M059J (cell line): ENCODE results near the gene ZBTB6. TPM values are rescaled to one million over a fixed set of nuclear protein-coding genes. Genes with fewer than 3 reads are reported as not detected.

ENCODE experiments used
- DNase-seq: peaks from one replicate; pipeline ENCODE4 v3.0.0-alpha.2; 2012; ENCODE audit warnings: low read depth
- total RNA-seq: library from RNA; depleted of rRNA; stranded (reverse); fragments of >200 nt; shearing (Covaris generic); gene quantifications from 2 replicates; pipeline ENCODE4 v1.2.3, GENCODE V29; 2014; rRNA removed

The ZBTB6 gene
- total RNA-seq, result 7.7 and 14.8 TPM in 2 replicates

- peak; percentile 92 for DNase-seq
These were observed at the start of gene ZBTB6 for GRCh38 chr9:122912964-122913673. Gene ZBTB6, minus strand, starts transcription at chr9:122913323. Its CDS starts 1,251 bp downstream, at chr9:122912072.

GRCh38 chr9:122961139-122961538, 48.0 kb upstream of the ZBTB6 start:
- no peak for DNase-seq

GRCh38 chr9:122955961-122956360, 42.8 kb upstream of the ZBTB6 start:
- DNase-seq, result no peak

DNA sequence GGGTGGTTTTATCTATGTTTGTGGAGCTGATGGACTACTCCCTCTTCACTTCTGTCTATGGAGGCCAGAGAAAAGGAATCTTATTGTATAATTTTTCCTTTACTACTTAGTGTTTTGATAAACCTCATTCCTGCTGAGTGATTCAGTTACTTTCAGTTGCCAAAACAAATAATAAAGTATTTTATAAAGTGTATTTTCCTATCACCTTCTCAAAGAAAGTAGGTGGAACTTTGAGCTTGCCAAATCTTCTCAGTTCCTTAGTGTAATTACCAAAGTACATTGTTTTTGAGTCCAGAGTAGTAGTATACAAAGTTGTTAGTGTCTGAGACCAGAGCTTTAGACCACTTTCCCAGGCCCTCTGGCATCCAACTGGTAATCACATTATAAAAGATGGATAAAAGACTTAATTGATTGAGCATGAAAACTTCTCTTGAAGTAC, 41.1 kb upstream of the ZBTB6 start:
- peak; percentile 72 for DNase-seq

GRCh38 chr9:122951056-122951455, 37.9 kb upstream of the ZBTB6 start:
- no peak for DNase-seq

DNA sequence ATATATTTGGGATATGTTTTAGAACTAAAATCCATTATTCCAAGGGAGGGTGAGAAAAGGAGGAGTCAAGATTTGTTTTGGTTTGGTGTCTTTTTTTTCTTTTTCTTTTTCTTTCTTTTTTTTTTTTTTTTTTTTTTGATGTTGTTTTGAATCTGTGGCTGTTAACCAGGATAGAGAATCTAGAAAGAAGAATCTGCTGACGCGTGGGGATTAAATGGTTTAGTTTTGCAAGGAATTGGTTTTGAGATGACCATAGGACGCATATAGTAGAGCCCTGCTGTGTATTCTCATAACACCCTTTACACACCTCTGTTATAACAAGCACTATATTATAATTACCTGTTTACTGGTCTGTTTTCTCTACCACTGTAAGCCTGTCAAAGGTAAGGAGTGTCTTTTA, 37.1 kb upstream of the ZBTB6 start:
- no peak for DNase-seq

DNA sequence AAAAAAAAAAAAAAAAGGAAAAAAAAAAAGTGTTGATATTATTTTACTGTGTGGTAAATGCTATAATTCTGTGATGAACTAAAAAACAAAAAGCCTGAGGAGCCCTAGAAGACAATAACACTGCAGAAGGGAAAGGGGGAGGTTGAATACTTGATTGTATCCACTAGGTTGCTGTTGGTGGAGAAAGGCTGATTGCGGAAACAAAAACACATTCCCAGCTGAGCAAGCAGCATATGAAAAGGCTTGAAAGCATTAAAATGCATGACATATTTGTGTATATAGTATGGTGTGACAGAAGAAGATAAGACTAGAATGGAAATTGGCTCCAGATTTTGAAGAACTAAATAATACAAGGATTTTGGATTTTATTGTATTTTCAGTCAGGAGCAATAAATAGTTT, 36.6 kb upstream of the ZBTB6 start:
- no peak for DNase-seq

- no peak for DNase-seq
These were observed 35.2 kb upstream of the ZBTB6 start for GRCh38 chr9:122948313-122948712.

GRCh38 chr9:122946461-122947005, 33.4 kb upstream of the ZBTB6 start:
- no peak for DNase-seq

DNA sequence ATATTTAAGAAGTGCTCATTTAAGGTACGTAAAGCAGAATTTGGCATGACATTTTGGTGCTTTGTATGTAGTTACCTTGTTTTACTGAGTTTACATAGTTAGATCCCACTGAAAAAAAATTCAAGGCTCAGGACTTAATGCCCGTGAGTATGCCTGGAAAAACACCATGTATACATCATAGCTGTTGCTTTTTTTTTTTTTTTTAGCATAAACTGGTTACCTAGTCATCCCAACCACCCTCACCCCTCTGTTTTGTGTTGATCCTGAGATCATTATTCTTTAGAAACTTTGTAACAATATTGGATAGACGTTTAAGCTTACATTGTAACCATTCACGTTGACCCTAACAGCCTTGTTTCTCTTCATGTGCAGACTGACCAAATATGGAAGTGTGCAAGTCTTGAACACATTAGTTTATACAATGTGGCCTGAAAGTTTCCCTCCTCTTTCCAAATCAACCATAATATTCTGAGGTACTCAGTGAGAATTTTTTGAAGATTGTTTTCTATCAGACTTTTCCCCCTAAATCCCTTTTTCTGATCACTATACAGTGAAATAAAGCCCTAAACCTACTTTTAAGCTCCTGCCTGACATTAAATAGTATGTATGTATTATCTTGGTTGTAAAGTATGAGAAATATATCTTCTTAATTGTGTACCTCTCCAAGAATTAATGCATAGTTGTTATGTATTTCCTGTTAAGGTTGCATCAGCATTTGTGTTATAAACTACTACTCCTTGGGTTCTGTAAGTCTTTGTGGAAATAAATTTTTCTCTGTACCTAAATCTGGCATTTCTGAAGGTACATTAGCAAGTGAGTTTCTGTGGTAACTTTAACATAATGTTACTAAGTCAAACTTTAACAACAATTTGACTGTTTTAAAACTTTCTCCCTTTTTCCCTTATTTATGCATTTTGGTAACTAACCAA, 32.1 kb upstream of the ZBTB6 start:
- no peak for DNase-seq

- peak; percentile 66 for DNase-seq
These were observed 28.6 kb upstream of the ZBTB6 start for GRCh38 chr9:122941582-122942234.

GRCh38 chr9:122940749-122941581, 27.8 kb upstream of the ZBTB6 start, which contains the start of gene RABGAP1:
Gene RABGAP1, plus strand, starts transcription at chr9:122941020. Its CDS starts 16,040 bp downstream, at chr9:122957060.
- DNase-seq, result peak; percentile 99

DNA sequence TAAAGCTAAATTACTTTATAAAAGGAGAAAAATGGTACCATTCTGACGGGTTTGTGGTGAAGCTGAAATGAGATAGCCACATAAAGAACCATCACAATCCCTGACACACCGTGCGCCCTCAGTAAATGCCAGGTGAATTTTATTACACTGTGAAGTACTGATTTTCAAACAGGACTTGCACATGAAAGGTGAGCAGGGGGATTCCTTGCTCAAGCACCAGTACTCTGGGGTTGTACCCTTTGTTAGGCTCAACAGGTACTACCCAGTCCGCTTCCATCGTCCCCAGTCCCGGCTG, 27.3 kb upstream of the ZBTB6 start:
- no peak for DNase-seq

GRCh38 chr9:122939601-122940000, 26.5 kb upstream of the ZBTB6 start:
- DNase-seq, result no peak

DNA sequence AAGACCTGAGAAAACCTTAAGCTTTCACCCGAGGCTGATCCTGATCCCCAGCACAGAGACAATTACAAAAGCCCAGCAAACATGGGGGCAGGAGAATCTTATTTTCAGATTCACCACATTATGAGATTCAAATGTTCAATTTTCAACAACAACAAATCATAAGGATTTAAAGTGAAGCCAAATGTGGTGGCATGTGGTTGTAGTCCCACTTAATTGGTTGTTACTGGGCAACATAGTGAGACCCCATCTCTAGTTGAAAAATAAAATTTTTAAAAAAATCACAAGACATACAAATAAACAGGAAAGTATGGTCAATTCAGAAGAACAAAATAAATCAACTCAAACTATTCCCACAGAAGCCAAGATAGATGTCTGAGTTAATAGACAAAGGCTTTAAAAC, 23.8 kb upstream of the ZBTB6 start:
- DNase-seq, result no peak

DNA sequence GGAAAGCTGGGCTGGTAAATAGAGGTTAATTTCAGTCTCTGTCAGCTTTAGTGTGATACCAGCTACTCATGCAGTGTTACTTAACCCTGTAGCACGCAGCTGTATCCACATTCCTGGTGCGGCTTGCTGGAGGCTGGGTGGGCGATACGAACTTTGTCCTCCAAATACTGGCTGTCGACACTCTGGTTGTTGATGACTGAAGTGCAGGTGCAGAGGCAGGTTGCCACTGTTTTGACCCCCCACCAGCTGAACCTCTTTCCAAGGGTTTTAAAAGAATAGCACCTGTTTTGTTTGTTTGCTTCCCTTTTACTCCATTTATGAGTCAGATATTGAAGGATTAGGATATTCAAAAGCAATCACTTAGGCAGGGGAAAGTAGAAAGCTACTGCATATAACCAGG, 23.3 kb upstream of the ZBTB6 start:
- DNase-seq, result no peak

GRCh38 chr9:122931226-122932121, 18.4 kb upstream of the ZBTB6 start, which contains the start of gene ZBTB26:
Gene ZBTB26, minus strand, starts transcription at chr9:122931512. Its CDS starts 11,578 bp downstream, at chr9:122919934.
- peak; percentile 98 for DNase-seq

DNA sequence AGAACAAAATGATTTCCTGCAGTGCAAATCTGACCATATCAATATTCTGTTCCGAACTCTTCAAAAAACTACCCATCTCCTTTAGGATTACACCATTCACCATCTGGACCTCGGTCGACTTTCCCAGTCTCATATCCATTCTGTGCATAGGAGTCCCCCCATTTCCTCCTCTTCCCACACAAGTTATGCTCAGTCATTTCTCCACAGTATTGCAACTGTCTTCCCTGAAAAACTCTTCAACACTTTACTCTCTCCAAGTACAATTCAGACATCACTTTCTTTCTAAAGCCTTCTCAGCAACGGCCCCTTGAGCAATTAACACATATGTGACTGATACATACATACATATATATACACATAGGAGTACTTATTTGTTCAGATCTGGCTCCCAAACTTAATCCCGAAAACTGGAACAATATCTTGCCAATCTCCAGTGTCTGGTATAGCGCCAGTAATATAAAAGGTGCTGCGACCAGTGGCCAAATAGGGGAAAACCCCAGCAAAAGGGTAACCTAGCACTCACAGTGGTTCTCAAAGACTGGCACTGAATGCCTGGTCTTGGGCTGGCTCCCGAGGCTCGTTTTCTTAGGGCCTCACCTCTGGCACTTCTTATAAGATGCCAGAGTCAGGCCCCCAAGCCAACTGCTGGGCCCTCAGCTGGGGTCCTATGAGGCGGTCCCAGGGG, 17.6 kb upstream of the ZBTB6 start:
- DNase-seq, result no peak

- DNase-seq, result no peak
These were observed 16.8 kb upstream of the ZBTB6 start for GRCh38 chr9:122929796-122930354.
